ENCODE data around the gene ZNF469. TPM values are rescaled to one million over a fixed set of nuclear protein-coding genes. Genes with fewer than 3 reads are reported as not detected.

Gene ZNF469
- under 1 TPM; 0.15 to 0.17 TPM for total RNA-seq

GRCh38 chr16:88382491-88383400 is at the start of gene ZNF469:
Gene ZNF469, plus strand, starts transcription at chr16:88382959. Its CDS starts 44,512 bp downstream, at chr16:88427471.
- intact Hi-C loops (cut with micrococcal nuclease), result no loop called here
- CTCF ChIA-PET, result no interaction called here
- no peaks in the 10 kb centered on the region for H3K9me3 Mint-ChIP-seq
- peaks cover 29% of the 10 kb centered on the region for H3K27me3 Mint-ChIP-seq (ENCODE audit: low read depth)
- H3K36me3 Mint-ChIP-seq (ENCODE audit: low read depth), result no peaks in the 10 kb centered on the region
- H3K27ac Mint-ChIP-seq, result no peak within 1 kb of the TSS
- H3K4me1 Mint-ChIP-seq (ENCODE audit: low read depth), result peaks cover 4% of the 10 kb centered on the region
- H3K4me3 Mint-ChIP-seq, result peak within 1 kb of the TSS; percentile 13
- DNase-seq, result no peak

GRCh38 chr16:88333848-88334777 is 48.6 kb upstream of the ZNF469 start:
- peaks cover 21% of the 10 kb centered on the region for H3K27me3 Mint-ChIP-seq (ENCODE audit: low read depth)
- H3K27ac Mint-ChIP-seq, result no peak overlapping the region
- H3K9me3 Mint-ChIP-seq, result no peaks in the 10 kb centered on the region
- no peak overlapping the region for H3K4me3 Mint-ChIP-seq
- no peak for DNase-seq
- CTCF ChIA-PET, result no interaction called here
- H3K36me3 Mint-ChIP-seq (ENCODE audit: low read depth), result no peaks in the 10 kb centered on the region
- H3K4me1 Mint-ChIP-seq (ENCODE audit: low read depth), result peaks cover 4% of the 10 kb centered on the region
- intact Hi-C loops (cut with micrococcal nuclease), result no loop called here

GRCh38 chr16:88334778-88335720 is 47.7 kb upstream of the ZNF469 start:
- Mint-ChIP-seq H3K9me3 (no peaks in the 10 kb centered on the region), H3K27ac (no peak overlapping the region), H3K4me1 (ENCODE audit: low read depth) (peaks cover 4% of the 10 kb centered on the region), H3K4me3 (no peak overlapping the region), H3K27me3 (ENCODE audit: low read depth) (peaks cover 21% of the 10 kb centered on the region), H3K36me3 (ENCODE audit: low read depth) (no peaks in the 10 kb centered on the region)
- intact Hi-C loops (cut with micrococcal nuclease), result no loop called here
- DNase-seq, result no peak
- CTCF ChIA-PET, result no interaction called here

GRCh38 chr16:88337021-88337420 is 45.7 kb upstream of the ZNF469 start:
- peaks cover 4% of the 10 kb centered on the region for H3K4me1 Mint-ChIP-seq (ENCODE audit: low read depth)
- H3K27ac Mint-ChIP-seq, result no peak overlapping the region
- no peak overlapping the region for H3K4me3 Mint-ChIP-seq
- intact Hi-C loops (cut with micrococcal nuclease), result no loop called here
- no peaks in the 10 kb centered on the region for H3K9me3 Mint-ChIP-seq
- peaks cover 23% of the 10 kb centered on the region for H3K27me3 Mint-ChIP-seq (ENCODE audit: low read depth)
- H3K36me3 Mint-ChIP-seq (ENCODE audit: low read depth), result no peaks in the 10 kb centered on the region
- CTCF ChIA-PET, result no interaction called here
- DNase-seq, result no peak

- no peak for DNase-seq
- no peaks in the 10 kb centered on the region for H3K9me3 Mint-ChIP-seq
- intact Hi-C loops (cut with micrococcal nuclease), result no loop called here
- H3K4me3 Mint-ChIP-seq, result no peak overlapping the region
- no peaks in the 10 kb centered on the region for H3K36me3 Mint-ChIP-seq (ENCODE audit: low read depth)
- H3K4me1 Mint-ChIP-seq (ENCODE audit: low read depth), result peaks cover 4% of the 10 kb centered on the region
- CTCF ChIA-PET, result no interaction called here
- H3K27me3 Mint-ChIP-seq (ENCODE audit: low read depth), result peaks cover 23% of the 10 kb centered on the region
- H3K27ac Mint-ChIP-seq, result no peak overlapping the region
Measured at GRCh38 chr16:88337538-88337937, 45.2 kb upstream of the ZNF469 start.

GRCh38 chr16:88338111-88338510 is 44.6 kb upstream of the ZNF469 start:
- intact Hi-C loops (cut with micrococcal nuclease), result no loop called here
- peaks cover 4% of the 10 kb centered on the region for H3K4me1 Mint-ChIP-seq (ENCODE audit: low read depth)
- CTCF ChIA-PET, result no interaction called here
- H3K9me3 Mint-ChIP-seq, result no peaks in the 10 kb centered on the region
- peaks cover 20% of the 10 kb centered on the region for H3K27me3 Mint-ChIP-seq (ENCODE audit: low read depth)
- no peaks in the 10 kb centered on the region for H3K36me3 Mint-ChIP-seq (ENCODE audit: low read depth)
- no peak for DNase-seq
- no peak overlapping the region for H3K27ac Mint-ChIP-seq
- H3K4me3 Mint-ChIP-seq, result no peak overlapping the region

GRCh38 chr16:88338896-88339295 is 43.9 kb upstream of the ZNF469 start:
- intact Hi-C loops (cut with micrococcal nuclease), result no loop called here
- no peak for DNase-seq

GRCh38 chr16:88339930-88340754 is 42.6 kb upstream of the ZNF469 start:
- Mint-ChIP-seq H3K4me1 (ENCODE audit: low read depth) (no peaks in the 10 kb centered on the region), H3K27me3 (ENCODE audit: low read depth) (peaks cover 11% of the 10 kb centered on the region), H3K36me3 (ENCODE audit: low read depth) (no peaks in the 10 kb centered on the region), H3K4me3 (no peak overlapping the region), H3K9me3 (no peaks in the 10 kb centered on the region), H3K27ac (no peak overlapping the region)
- intact Hi-C loops (cut with micrococcal nuclease), result no loop called here
- no peak for DNase-seq
- CTCF ChIA-PET, result no interaction called here

More at GRCh38 chr16:88338896-88339295, 43.9 kb upstream of the ZNF469 start:
- no peak overlapping the region for H3K4me3 Mint-ChIP-seq
- H3K36me3 Mint-ChIP-seq (ENCODE audit: low read depth), result no peaks in the 10 kb centered on the region
- H3K27ac Mint-ChIP-seq, result no peak overlapping the region
- CTCF ChIA-PET, result no interaction called here
- peaks cover 16% of the 10 kb centered on the region for H3K27me3 Mint-ChIP-seq (ENCODE audit: low read depth)
- no peaks in the 10 kb centered on the region for H3K9me3 Mint-ChIP-seq
- peaks cover under 1% of the 10 kb centered on the region for H3K4me1 Mint-ChIP-seq (ENCODE audit: low read depth)

GRCh38 chr16:88340755-88341150 is 42.0 kb upstream of the ZNF469 start:
- no peaks in the 10 kb centered on the region for H3K36me3 Mint-ChIP-seq (ENCODE audit: low read depth)
- no peaks in the 10 kb centered on the region for H3K9me3 Mint-ChIP-seq
- no peak for DNase-seq
- CTCF ChIA-PET, result no interaction called here
- intact Hi-C loops (cut with micrococcal nuclease), result no loop called here
- H3K4me3 Mint-ChIP-seq, result no peak overlapping the region
- peaks cover 11% of the 10 kb centered on the region for H3K27me3 Mint-ChIP-seq (ENCODE audit: low read depth)
- no peaks in the 10 kb centered on the region for H3K4me1 Mint-ChIP-seq (ENCODE audit: low read depth)
- H3K27ac Mint-ChIP-seq, result no peak overlapping the region

GRCh38 chr16:88341551-88342290 is 41.0 kb upstream of the ZNF469 start:
- Mint-ChIP-seq H3K36me3 (ENCODE audit: low read depth) (no peaks in the 10 kb centered on the region), H3K27me3 (ENCODE audit: low read depth) (peaks cover 7% of the 10 kb centered on the region)

GRCh38 chr16:88342491-88342890 is 40.3 kb upstream of the ZNF469 start:
- no peaks in the 10 kb centered on the region for H3K36me3 Mint-ChIP-seq (ENCODE audit: low read depth)

More at GRCh38 chr16:88341551-88342290, 41.0 kb upstream of the ZNF469 start:
- no peak overlapping the region for H3K27ac Mint-ChIP-seq
- no peaks in the 10 kb centered on the region for H3K9me3 Mint-ChIP-seq
- DNase-seq, result no peak
- no peaks in the 10 kb centered on the region for H3K4me1 Mint-ChIP-seq (ENCODE audit: low read depth)
- CTCF ChIA-PET, result no interaction called here
- intact Hi-C loops (cut with micrococcal nuclease), result no loop called here
- H3K4me3 Mint-ChIP-seq, result no peak overlapping the region

More at GRCh38 chr16:88342491-88342890, 40.3 kb upstream of the ZNF469 start:
- H3K27ac Mint-ChIP-seq, result no peak overlapping the region
- no peaks in the 10 kb centered on the region for H3K4me1 Mint-ChIP-seq (ENCODE audit: low read depth)
- peaks cover 5% of the 10 kb centered on the region for H3K27me3 Mint-ChIP-seq (ENCODE audit: low read depth)
- no peaks in the 10 kb centered on the region for H3K9me3 Mint-ChIP-seq
- CTCF ChIA-PET, result no interaction called here
- intact Hi-C loops (cut with micrococcal nuclease), result no loop called here
- H3K4me3 Mint-ChIP-seq, result no peak overlapping the region
- no peak for DNase-seq
